ENCODE data around the gene CDK6.

CDK6 gene

GRCh38 chr7:92563345-92563744 is 273.0 kb downstream of the CDK6 start:
- DNase-seq, result no peak

DNA sequence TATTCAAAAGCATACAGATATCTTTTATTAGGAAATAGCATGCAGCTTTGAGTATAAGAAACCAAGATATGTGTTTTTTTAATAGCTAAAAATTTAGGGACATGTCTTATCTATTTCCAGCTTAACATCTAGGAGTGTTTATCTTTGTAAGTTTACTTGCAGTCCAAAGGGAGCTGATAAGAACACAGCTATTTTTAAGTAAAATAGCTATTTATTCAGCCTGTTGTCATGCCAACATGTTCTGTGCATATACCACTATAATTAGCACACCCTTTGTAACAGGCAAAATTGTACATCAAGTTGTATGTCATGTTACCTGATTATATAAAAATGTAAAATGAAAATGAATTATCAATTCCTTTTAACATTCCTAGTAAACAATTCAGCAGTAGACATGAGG is 275.8 kb downstream of the CDK6 start:
- DNase-seq, result no peak

DNA sequence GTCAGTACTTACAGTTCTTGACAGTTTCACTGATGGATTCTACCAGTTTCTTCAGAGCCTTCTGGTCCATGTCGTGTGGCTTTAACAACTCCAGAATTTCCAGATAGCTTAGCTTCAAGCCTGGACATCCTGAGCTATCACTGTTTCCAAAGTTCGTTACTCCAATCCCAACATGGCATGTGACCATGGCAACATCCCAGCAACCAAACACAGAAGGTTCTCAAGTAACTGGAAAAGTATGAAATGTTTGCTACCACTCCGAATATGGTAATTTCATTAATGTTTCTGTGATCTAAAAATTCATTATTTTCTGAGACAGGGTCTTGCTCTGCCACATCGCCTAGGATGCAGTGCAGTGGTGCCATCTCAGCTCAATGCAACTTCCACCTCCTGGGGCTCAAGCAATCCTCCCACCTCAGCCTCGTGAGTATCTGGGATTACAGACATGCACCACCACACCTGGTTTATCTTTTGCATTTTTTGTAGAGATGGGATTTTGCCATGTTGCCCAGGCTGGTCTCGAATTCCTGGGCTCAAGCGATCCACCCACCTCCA is 278.5 kb downstream of the CDK6 start:
- DNase-seq, result no peak

DNA sequence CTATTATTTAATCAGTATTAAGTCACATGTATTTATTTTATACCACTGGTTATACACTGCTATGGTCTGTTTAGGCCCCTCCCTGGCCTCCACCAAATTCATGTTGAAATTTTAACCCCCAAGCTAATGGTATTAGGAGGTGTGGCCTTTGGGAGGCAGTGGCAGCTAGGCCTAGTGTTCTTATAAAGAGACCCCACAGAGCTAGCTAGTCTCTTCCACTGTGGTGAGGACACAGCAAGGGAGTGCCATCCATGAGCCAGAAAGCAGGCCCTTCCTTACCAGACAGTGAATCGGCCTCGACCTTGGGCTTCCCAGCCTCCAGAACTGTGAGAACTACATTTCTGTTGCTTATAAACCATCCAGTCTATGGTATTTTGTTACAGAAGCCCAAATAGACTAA is 279.1 kb downstream of the CDK6 start:
- no peak for DNase-seq

Measured in 8988T (cell line).